GM12878 (cell line): Measurements from ENCODE around the gene UBC. TPM values are rescaled to one million over a fixed set of nuclear protein-coding genes. Genes with fewer than 3 reads are reported as not detected.
A peak's percentile ranks its signal among the peaks of the same experiment; 100 is the strongest.

ENCODE experiments used
- ATF7 ChIP-seq: fragments of 450-650 bp; IDR thresholded peaks from 2 replicates; pipeline ENCODE4 v1.6.1; 2016; ENCODE audit warnings: low read depth, mild to moderate bottlenecking
- BCLAF1 ChIP-seq: fragments of 450-650 bp; IDR thresholded peaks from 2 replicates; pipeline ENCODE4 v1.6.1; 2017; ENCODE audit warnings: antibody characterized with exemption, mild to moderate bottlenecking, moderate library complexity
- BRCA1 ChIP-seq: IDR thresholded peaks from 2 replicates; pipeline ENCODE4 v1.6.1; 2011; ENCODE audit warnings: low read depth, low read length, improper control_type of control experiment
- CEBPB ChIP-seq, 2 experiments: fragments of 150-350 bp in 1 of 2; IDR thresholded peaks; 2 replicates each; pipeline ENCODE4 v1.6.1; 2012 to 2014; ENCODE audit warnings: low read depth in 2 of 2, low read length in 2 of 2, borderline replicate concordance in 1 of 2, inconsistent platforms in 1 of 2
- CREM ChIP-seq: IDR thresholded peaks from 2 replicates; pipeline ENCODE4 v1.6.1; 2014; ENCODE audit warnings: antibody characterized with exemption, low read depth
- EED ChIP-seq: sonication (generic); IDR thresholded peaks from 2 replicates; pipeline ENCODE4 v1.6.1; 2016; ENCODE audit warnings: antibody characterized with exemption, low read depth
- EP300 ChIP-seq, 2 experiments: fragments of 150-350 bp in 1 of 2; IDR thresholded peaks; 2 replicates each; pipeline ENCODE4 v1.6.1; 2011 to 2012; ENCODE audit warnings: low read depth in 2 of 2, low read length in 2 of 2, borderline replicate concordance in 1 of 2, improper control_type of control experiment in 1 of 2, inconsistent platforms in 1 of 2; ENCODE audit not compliant: control insufficient read depth in 1 of 2
- FOS ChIP-seq: IDR thresholded peaks from 3 replicates; pipeline ENCODE4 v1.6.1; 2011; ENCODE audit warnings: borderline replicate concordance; ENCODE audit not compliant: insufficient read length; ENCODE audit errors: extremely low read depth
- IRF4 ChIP-seq: IDR thresholded peaks from 2 replicates; pipeline ENCODE4 v1.6.1; 2011; ENCODE audit warnings: low read depth, low read length
- IRF5 ChIP-seq: fragments of 450-650 bp; IDR thresholded peaks from 2 replicates; pipeline ENCODE4 v1.6.1; 2017; ENCODE audit warnings: borderline replicate concordance
- JUNB ChIP-seq: IDR thresholded peaks from 2 replicates; pipeline ENCODE4 v1.6.1; 2016; ENCODE audit warnings: antibody characterized with exemption, mild to moderate bottlenecking
- MEF2B ChIP-seq: fragments of 450-650 bp; IDR thresholded peaks from 2 replicates; pipeline ENCODE4 v1.6.1; 2018; ENCODE audit warnings: mild to moderate bottlenecking, moderate library complexity; ENCODE audit not compliant: partially characterized antibody, poor library complexity, severe bottlenecking
- MYC ChIP-seq: IDR thresholded peaks from 2 replicates; pipeline ENCODE4 v1.6.1; 2011; ENCODE audit warnings: mild to moderate bottlenecking, low read length, moderate library complexity, inconsistent platforms; ENCODE audit not compliant: insufficient read depth, insufficient replicate concordance, insufficient read length, severe bottlenecking
- NBN ChIP-seq: fragments of 450-650 bp; IDR thresholded peaks from 2 replicates; pipeline ENCODE4 v1.6.1; 2016
- PAX8 ChIP-seq: fragments of 450-650 bp; IDR thresholded peaks from 2 replicates; pipeline ENCODE4 v1.6.1; 2017; ENCODE audit warnings: mild to moderate bottlenecking, moderate library complexity
- POLR2A ChIP-seq: IDR thresholded peaks from 2 replicates; pipeline ENCODE4 v1.6.1; 2011; ENCODE audit warnings: low read depth, mild to moderate bottlenecking, low read length
- RAD21 ChIP-seq: IDR thresholded peaks from 2 replicates; pipeline ENCODE4 v1.6.1; 2011; ENCODE audit warnings: mild to moderate bottlenecking, low read depth, low read length, moderate library complexity; ENCODE audit not compliant: insufficient read depth
- RUNX3 ChIP-seq: IDR thresholded peaks from 2 replicates; pipeline ENCODE4 v1.6.1; 2012; ENCODE audit warnings: low read length, inconsistent platforms
- SMAD1 ChIP-seq: fragments of 450-650 bp; IDR thresholded peaks from 2 replicates; pipeline ENCODE4 v1.6.1; 2018; ENCODE audit warnings: mild to moderate bottlenecking, low read depth; ENCODE audit not compliant: partially characterized antibody
- SMC3 ChIP-seq: IDR thresholded peaks from 2 replicates; pipeline ENCODE4 v1.6.1; 2011; ENCODE audit warnings: low read length, improper control_type of control experiment, borderline replicate concordance
- SREBF1 ChIP-seq: IDR thresholded peaks from 2 replicates; pipeline ENCODE4 v1.6.1; 2012; ENCODE audit warnings: mild to moderate bottlenecking, low read length
- STAT3 ChIP-seq: IDR thresholded peaks from 2 replicates; pipeline ENCODE4 v1.6.1; 2011; ENCODE audit warnings: low read depth, low read length, improper control_type of control experiment
- TARDBP ChIP-seq: IDR thresholded peaks from 2 replicates; pipeline ENCODE4 v1.6.1; 2016; ENCODE audit warnings: borderline replicate concordance
- TCF12 ChIP-seq: IDR thresholded peaks from 2 replicates; pipeline ENCODE4 v1.6.1; 2011; ENCODE audit warnings: low read depth, mild to moderate bottlenecking, low read length
- YY1 ChIP-seq: IDR thresholded peaks from 2 replicates; pipeline ENCODE4 v1.6.1; 2011; ENCODE audit warnings: low read depth, mild to moderate bottlenecking, low read length
- ZNF24 ChIP-seq: fragments of 450-650 bp; IDR thresholded peaks from 2 replicates; pipeline ENCODE4 v1.6.1; 2017; ENCODE audit warnings: antibody characterized with exemption, mild to moderate bottlenecking
- polyA plus RNA-seq, 11 experiments: library from polyadenylated mRNA; depleted of rRNA in 4 of 11; unstranded in 6 of 11; stranded (reverse) in 5 of 11; fragments of >200 nt; fragmentation: Nextera tagmentation in 4 of 11; fragmentation: Illumina TruSeq in 1 of 11; extraction: Ambion mirVana in 4 of 11; extraction: Trizol in 1 of 11; gene quantifications; 1 replicate in 1 of 11; 2 replicates in 10 of 11; pipeline versions ENCODE4 v1.2.1 to v1.2.3, GENCODE V29; 2011 to 2016; ENCODE audit warnings: inconsistent platforms in 2 of 11, missing spikeins in 2 of 11, low read depth in 1 of 11
- total RNA-seq, 4 experiments: library from RNA; depleted of rRNA in 3 of 4; stranded (reverse); fragments of >200 nt in 3 of 4; fragmentation: Illumina TruSeq in 1 of 4; extraction: Trizol in 1 of 4; gene quantifications; 2 replicates each; pipeline versions ENCODE4 v1.2.1 to v1.2.3, GENCODE V29; 2013 to 2021
- TF ChIP-seq, protein P1 (sequence below): IDR thresholded peaks from 2 replicates; pipeline ENCODE4 v1.6.1; 2012; ENCODE audit warnings: low read depth, low read length, improper control_type of control experiment

Gene UBC
- total and polyA plus RNA-seq, 10 of the 15 experiments (the other 5 are each of a cell fraction or from before 2014, with no cell fraction given) = 653 to 1,666 (median 874) TPM

GRCh38 chr12:124861898-124862676 is 52.4 kb downstream of the UBC start (continued):
- no peak for TF ChIP-seq IRF5
- no peak for TF ChIP-seq TARDBP
- TF ChIP-seq BRCA1 = no peak
- no peak for TF ChIP-seq SMAD1
- peak; percentile 33; the same call in 1 of the 2 replicates for TF ChIP-seq RUNX3
- peak; percentile 68 for TF ChIP-seq MEF2B
- no peak for TF ChIP-seq PAX8
- no peak for TF ChIP-seq FOS
- peak; percentile 69 for TF ChIP-seq JUNB
- TF ChIP-seq RAD21 = no peak
- no peak for TF ChIP-seq ATF7
- TF ChIP-seq CEBPB (IDR thresholded peaks at IDR 0.05; ENCODE audit: borderline replicate concordance in 1 of 2, low read depth in 2 of 2, low read length in 2 of 2) = no peak
- TF ChIP-seq STAT3 = no peak
- TF ChIP-seq, protein P1, sequence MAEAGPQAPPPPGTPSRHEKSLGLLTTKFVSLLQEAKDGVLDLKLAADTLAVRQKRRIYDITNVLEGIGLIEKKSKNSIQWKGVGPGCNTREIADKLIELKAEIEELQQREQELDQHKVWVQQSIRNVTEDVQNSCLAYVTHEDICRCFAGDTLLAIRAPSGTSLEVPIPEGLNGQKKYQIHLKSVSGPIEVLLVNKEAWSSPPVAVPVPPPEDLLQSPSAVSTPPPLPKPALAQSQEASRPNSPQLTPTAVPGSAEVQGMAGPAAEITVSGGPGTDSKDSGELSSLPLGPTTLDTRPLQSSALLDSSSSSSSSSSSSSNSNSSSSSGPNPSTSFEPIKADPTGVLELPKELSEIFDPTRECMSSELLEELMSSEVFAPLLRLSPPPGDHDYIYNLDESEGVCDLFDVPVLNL = no peak
- peak; percentile 24; the same call in 1 of the 2 replicates for TF ChIP-seq POLR2A
- TF ChIP-seq EP300 (IDR thresholded peaks at IDR 0.05; ENCODE audit: borderline replicate concordance in 1 of 2, control insufficient read depth in 1 of 2, low read depth in 2 of 2, low read length in 2 of 2) = no peak
- no peak for TF ChIP-seq MYC
- TF ChIP-seq TCF12 = 0 out of 2 replicates have a peak, but pooled peaks have one; percentile 7
- 0 out of 2 replicates have a peak, but pooled peaks have one; percentile 42 for TF ChIP-seq YY1
- no peak for TF ChIP-seq EED
- TF ChIP-seq CREM = peak; percentile 38
- no peak for TF ChIP-seq NBN
- 0 out of 2 replicates have a peak, but pooled peaks have one; percentile 5 for TF ChIP-seq SMC3
- no peak for TF ChIP-seq SREBF1
- TF ChIP-seq IRF4 = peak; percentile 71
- TF ChIP-seq ZNF24 = peak; percentile 95
- TF ChIP-seq BCLAF1 = no peak
